H1 (cell line): ENCODE measurements around the gene OR6T1. TPM values are rescaled to one million over a fixed set of nuclear protein-coding genes. Genes with fewer than 3 reads are reported as not detected.

ENCODE experiments used
- CTCF ChIA-PET: fragments of 300-600 bp; sonication (Branson Sonifier 250); formaldehyde crosslinking; loops from one replicate; lab custom pipeline; 2021; ENCODE audit not compliant: partially characterized antibody; lab: Charles Lee
- POLR2A ChIA-PET: fragments of 300-600 bp; sonication (Branson Sonifier 250); formaldehyde crosslinking; loops from one replicate; lab custom pipeline; 2021; ENCODE audit warnings: inconsistent platforms; ENCODE audit not compliant: partially characterized antibody; lab: Charles Lee
- DNase-seq, 2 experiments: peaks; one replicate each; pipeline versions ENCODE4 v3.0.0 to v3.0.0-alpha.2; 2010 to 2022; ENCODE audit warnings: low spot score in 2 of 2, low read depth in 1 of 2, mixed read lengths in 1 of 2
- FAIRE-seq: peaks from 2 replicates; lab custom pipeline; 2011; peaks lifted over from hg19 to GRCh38; lab: Jason Lieb, UNC
- H2AFZ ChIP-seq: 2 replicates; pipeline ENCODE4 v1.8.1; 2012; ENCODE audit warnings: low read length, inconsistent platforms
- H2AK5ac ChIP-seq: 2 replicates; pipeline ENCODE4 v1.6.1; 2013; ENCODE audit warnings: low read depth, low read length
- H2BK120ac ChIP-seq: replicated peaks from 2 replicates; pipeline ENCODE3; 2013; ENCODE audit warnings: low read depth, low read length, inconsistent platforms
- H2BK12ac ChIP-seq: 2 replicates; pipeline ENCODE4 v1.6.1; 2013; ENCODE audit warnings: low read depth, low read length
- H2BK15ac ChIP-seq: 2 replicates; pipeline ENCODE4 v1.6.1; 2013; ENCODE audit warnings: low read length
- H2BK20ac ChIP-seq: 2 replicates; pipeline ENCODE4 v1.6.1; 2013; ENCODE audit warnings: low read length
- H2BK5ac ChIP-seq: 2 replicates; pipeline ENCODE4 v1.6.1; 2013; ENCODE audit warnings: low read depth, low read length
- H3K14ac ChIP-seq: 2 replicates; pipeline ENCODE4 v1.6.1; 2013; ENCODE audit warnings: inconsistent platforms; ENCODE audit not compliant: insufficient read length
- H3K18ac ChIP-seq: 2 replicates; pipeline ENCODE4 v1.6.1; 2013; ENCODE audit warnings: low read length; ENCODE audit errors: extremely low read depth
- H3K23ac ChIP-seq: 2 replicates; pipeline ENCODE4 v1.6.1; 2013; ENCODE audit warnings: inconsistent platforms; ENCODE audit not compliant: insufficient read length
- H3K23me2 ChIP-seq: 2 replicates; pipeline ENCODE4 v1.6.1; 2013; ENCODE audit warnings: low read depth, low read length
- H3K27ac ChIP-seq: 2 replicates; pipeline ENCODE4 v1.6.1; 2011; ENCODE audit warnings: low read depth, low read length, inconsistent platforms
- H3K27me3 ChIP-seq, 4 experiments: replicated peaks in 1 of 4; 1 replicate in 1 of 4; 2 replicates in 3 of 4; pipeline versions ENCODE4 v1.6.1 to v1.8.1; 2011 to 2013; ENCODE audit warnings: low read length in 3 of 4, mild to moderate bottlenecking in 3 of 4, inconsistent platforms in 2 of 4, mixed read lengths in 2 of 4, moderate library complexity in 1 of 4; ENCODE audit not compliant: control insufficient read depth in 3 of 4, insufficient read depth in 3 of 4; ENCODE audit errors: extremely low read depth in 1 of 4
- H3K36me3 ChIP-seq, 4 experiments: 2 replicates each; pipeline versions ENCODE4 v1.6.1 to v1.8.1; 2011 to 2013; ENCODE audit warnings: mild to moderate bottlenecking in 4 of 4, low read length in 3 of 4, moderate library complexity in 2 of 4, control low read depth in 1 of 4, inconsistent platforms in 1 of 4; ENCODE audit not compliant: insufficient read depth in 4 of 4, control insufficient read depth in 2 of 4
- H3K4ac ChIP-seq: replicated peaks from 2 replicates; pipeline ENCODE3; 2013; ENCODE audit warnings: low read length, low read depth, mixed read lengths, inconsistent platforms; ENCODE audit not compliant: insufficient read length
- H3K4me1 ChIP-seq, 4 experiments: replicated peaks in 1 of 4; 1 replicate in 1 of 4; 2 replicates in 3 of 4; pipeline versions ENCODE4 v1.6.1 to v1.8.1; 2011 to 2013; ENCODE audit warnings: low read length in 3 of 4, inconsistent platforms in 2 of 4, mixed read lengths in 1 of 4; ENCODE audit not compliant: insufficient read depth in 4 of 4, control insufficient read depth in 3 of 4
- H3K4me2 ChIP-seq, 2 experiments: 2 replicates each; pipeline versions ENCODE4 v1.6.1 to v1.8.1; 2011 to 2013; ENCODE audit warnings: low read depth in 2 of 2, low read length in 2 of 2, control low read depth in 1 of 2, inconsistent platforms in 1 of 2, mild to moderate bottlenecking in 1 of 2; ENCODE audit not compliant: insufficient read depth in 1 of 2
- H3K4me3 ChIP-seq, 4 experiments: fragments of 200-600, 300-600 bp in 1 of 4; sonication (generic), shearing (Covaris generic), sonication (Bioruptor Twin) in 1 of 4; 2 replicates each; pipeline versions ENCODE4 v1.5.1 to v1.8.1; 2011 to 2016; ENCODE audit warnings: low read length in 4 of 4, low read depth in 3 of 4, control low read depth in 2 of 4, inconsistent platforms in 2 of 4, mild to moderate bottlenecking in 2 of 4, mixed read lengths in 1 of 4, moderate library complexity in 1 of 4; ENCODE audit not compliant: insufficient read depth in 2 of 4; ENCODE audit errors: extremely low read depth in 1 of 4
- H3K56ac ChIP-seq: replicated peaks from 2 replicates; pipeline ENCODE3; 2013; ENCODE audit warnings: low read depth, mild to moderate bottlenecking, mixed read lengths, low read length, inconsistent platforms; ENCODE audit not compliant: insufficient read length
- H3K79me1 ChIP-seq: 2 replicates; pipeline ENCODE4 v1.6.1; 2013; ENCODE audit warnings: low read depth, low read length, control low read depth
- H3K79me2 ChIP-seq, 2 experiments: 2 replicates each; pipeline versions ENCODE4 v1.6.1 to v1.8.1; 2012 to 2013; ENCODE audit warnings: low read length in 2 of 2, mild to moderate bottlenecking in 2 of 2, inconsistent platforms in 1 of 2; ENCODE audit not compliant: insufficient read depth in 2 of 2, control insufficient read depth in 1 of 2
- H3K9ac ChIP-seq, 4 experiments: replicated peaks in 1 of 4; 1 replicate in 1 of 4; 2 replicates in 3 of 4; pipeline versions ENCODE4 v1.6.1 to v1.8.1; 2011 to 2013; ENCODE audit warnings: low read depth in 3 of 4, low read length in 3 of 4, control low read depth in 2 of 4, mild to moderate bottlenecking in 2 of 4, moderate library complexity in 2 of 4, inconsistent platforms in 1 of 4; ENCODE audit errors: extremely low read depth in 1 of 4
- H3K9me3 ChIP-seq, 2 experiments: 2 replicates each; pipeline versions ENCODE4 v1.6.1 to v1.8.1; 2012 to 2013; ENCODE audit warnings: mild to moderate bottlenecking in 2 of 2, moderate library complexity in 2 of 2, control low read depth in 1 of 2, inconsistent platforms in 1 of 2, low read depth in 1 of 2, low read length in 1 of 2, mixed read lengths in 1 of 2; ENCODE audit not compliant: insufficient read depth in 2 of 2
- H4K20me1 ChIP-seq, 2 experiments: replicated peaks in 1 of 2; 2 replicates each; pipeline versions ENCODE3 to v1.8.1; 2011 to 2013; ENCODE audit warnings: inconsistent platforms in 2 of 2, low read length in 2 of 2, mild to moderate bottlenecking in 1 of 2; ENCODE audit not compliant: insufficient read depth in 2 of 2, control insufficient read depth in 1 of 2
- H4K5ac ChIP-seq: 2 replicates; pipeline ENCODE4 v1.6.1; 2013; ENCODE audit warnings: low read length, low read depth, mixed read lengths, inconsistent platforms; ENCODE audit not compliant: insufficient read length
- H4K8ac ChIP-seq: 2 replicates; pipeline ENCODE4 v1.8.0; 2013; ENCODE audit warnings: mild to moderate bottlenecking, moderate library complexity, low read length, inconsistent platforms; ENCODE audit not compliant: insufficient read depth; ENCODE audit errors: extremely low read depth
- H4K91ac ChIP-seq: replicated peaks from 2 replicates; pipeline ENCODE3; 2013; ENCODE audit warnings: low read length, mixed read lengths, inconsistent platforms; ENCODE audit not compliant: insufficient read length
- BCL11A ChIP-seq, 2 experiments: IDR thresholded peaks; one replicate each; pipeline ENCODE4 v1.6.1; 2011; ENCODE audit warnings: low read depth in 2 of 2, low read length in 2 of 2, mild to moderate bottlenecking in 2 of 2
- CBX5 ChIP-seq: fragments of 300-800, 300-1000 bp; sonication (generic); IDR thresholded peaks from 2 replicates; pipeline ENCODE4 v1.7.1; 2016; ENCODE audit warnings: antibody characterized with exemption, low read length, low read depth
- CHD2 ChIP-seq: IDR thresholded peaks from 2 replicates; pipeline ENCODE4 v1.6.1; 2012; ENCODE audit warnings: low read length, improper control_type of control experiment
- CREB1 ChIP-seq: IDR thresholded peaks from 2 replicates; pipeline ENCODE4 v1.6.1; 2012; ENCODE audit warnings: inconsistent platforms
- KDM4A ChIP-seq: IDR thresholded peaks from one replicate; pipeline ENCODE4 v1.7.1; 2012; ENCODE audit warnings: low read depth, mild to moderate bottlenecking, moderate library complexity, low read length, inconsistent platforms; ENCODE audit not compliant: severe bottlenecking
- MAFK ChIP-seq: IDR thresholded peaks from 2 replicates; pipeline ENCODE4 v1.6.1; 2012; ENCODE audit warnings: low read depth, mild to moderate bottlenecking, improper control_type of control experiment, low read length
- PHF8 ChIP-seq: fragments of 200-600 bp; sonication (generic); conservative IDR thresholded peaks from 2 replicates; pipeline ENCODE4 v1.7.1; 2012; ENCODE audit warnings: low read depth, mild to moderate bottlenecking, inconsistent platforms, low read length, moderate library complexity
- RNF2 ChIP-seq: fragments of 200-900, 300-1000 bp; sonication (generic); IDR thresholded peaks from 2 replicates; pipeline ENCODE4 v1.7.1; 2016; ENCODE audit warnings: borderline replicate concordance, low read depth, mild to moderate bottlenecking, antibody characterized with exemption, low read length; ENCODE audit not compliant: poor library complexity, severe bottlenecking; ENCODE audit errors: missing control alignments
- polyA plus RNA-seq, 7 experiments: library from polyadenylated mRNA; depleted of rRNA in 3 of 7; stranded (reverse) in 5 of 7; unstranded in 2 of 7; fragments of >200 nt in 5 of 7; fragments of 200-250 nt in 2 of 7; gene quantifications; 1 replicate in 5 of 7; 2 replicates in 1 of 7; 4 replicates in 1 of 7; pipeline versions ENCODE4 v1.2.1 to v1.2.3, GENCODE V29; 2011 to 2013; ENCODE audit warnings: missing spikeins in 2 of 7, mixed read lengths in 2 of 7
- total RNA-seq: library from RNA; stranded (reverse); fragmentation: NEBNext Ultra II Directional; extraction: Animal tissue kit (Norgen Biotek cat#: 25700); gene quantifications from 2 replicates; pipeline ENCODE4 v1.2.1, GENCODE V29; 2021
- TF ChIP-seq, protein P1 (sequence below): IDR thresholded peaks from 2 replicates; pipeline ENCODE4 v1.6.1; 2011; ENCODE audit warnings: low read depth, mild to moderate bottlenecking, low read length; ENCODE audit not compliant: insufficient read depth
- TF ChIP-seq, protein P2 (sequence below): IDR thresholded peaks from 2 replicates; pipeline ENCODE4 v1.6.1; 2012; ENCODE audit warnings: low read length, inconsistent platforms

OR6T1 gene
- total and polyA plus RNA-seq, 2 of the 8 experiments (the other 6 are each of a cell fraction or from before 2014, with no cell fraction given): not detected

DNA sequence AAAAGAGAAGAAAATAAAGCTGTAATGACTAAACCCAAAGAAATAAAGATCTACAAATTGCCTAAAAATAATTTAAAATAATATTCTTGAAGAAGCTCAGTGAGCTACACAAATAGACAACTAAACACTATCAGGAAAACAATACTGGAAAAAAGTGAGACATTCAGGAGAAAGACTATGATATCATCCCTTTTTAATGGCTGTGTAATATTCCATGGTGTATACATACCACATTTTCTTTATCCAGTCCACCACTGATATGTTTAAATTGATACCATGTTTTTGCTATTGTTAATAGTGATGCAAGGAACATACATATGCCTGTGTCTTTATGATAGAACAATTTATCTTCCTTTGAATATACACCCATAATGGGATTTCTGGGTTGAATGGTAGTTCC is 13.1 kb upstream of the OR6T1 start:
- H3K36me3 ChIP-seq: no peaks in the 10 kb centered on the region
- ChIA-PET POLR2A (no interaction called here), CTCF (interaction anchor here (0.6 to 2.0 kb wide), 2 partner anchors 13 to 18 kb away, joined by 3 to 7 read pairs; partner anchors contain the start of gene OR6T1)
- H2AK5ac ChIP-seq: no peak overlapping the region
- H2BK20ac ChIP-seq: no peak overlapping the region
- H3K4me1 ChIP-seq: no peaks in the 10 kb centered on the region
- peaks cover 0 to 3% of the 10 kb centered on the region in 2 experiments; a peak in 1 of 4 replicates for H3K9me3 ChIP-seq
- DNase-seq (no peak), FAIRE-seq (no peak)
- H3K23ac ChIP-seq: no peak overlapping the region
- no peak overlapping the region for H3K18ac ChIP-seq
- H3K14ac ChIP-seq: no peak overlapping the region
- H3K4me3 ChIP-seq: no peak overlapping the region
- no peaks in the 10 kb centered on the region for H3K79me2 ChIP-seq
- no peaks in the 10 kb centered on the region for H3K27me3 ChIP-seq
- no peaks in the 10 kb centered on the region for H4K20me1 ChIP-seq
- H3K79me1 ChIP-seq: no peaks in the 10 kb centered on the region
- H4K5ac ChIP-seq: no peak overlapping the region
- H3K4ac ChIP-seq: no peak overlapping the region
- no peak overlapping the region for H3K56ac ChIP-seq
- H2BK5ac ChIP-seq: no peak overlapping the region
- no peak overlapping the region for H2BK120ac ChIP-seq
- TF ChIP-seq CBX5: no peak
- TF ChIP-seq RNF2: no peak
- TF ChIP-seq PHF8: no peak
- TF ChIP-seq, protein P1, sequence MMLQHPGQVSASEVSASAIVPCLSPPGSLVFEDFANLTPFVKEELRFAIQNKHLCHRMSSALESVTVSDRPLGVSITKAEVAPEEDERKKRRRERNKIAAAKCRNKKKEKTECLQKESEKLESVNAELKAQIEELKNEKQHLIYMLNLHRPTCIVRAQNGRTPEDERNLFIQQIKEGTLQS: no peak
- no peak for TF ChIP-seq BCL11A (IDR thresholded peaks at IDR 0.05; ENCODE audit: low read depth in 2 of 2, low read length in 2 of 2)
- TF ChIP-seq MAFK: no peak
- TF ChIP-seq KDM4A: no peak
- TF ChIP-seq, protein P2, sequence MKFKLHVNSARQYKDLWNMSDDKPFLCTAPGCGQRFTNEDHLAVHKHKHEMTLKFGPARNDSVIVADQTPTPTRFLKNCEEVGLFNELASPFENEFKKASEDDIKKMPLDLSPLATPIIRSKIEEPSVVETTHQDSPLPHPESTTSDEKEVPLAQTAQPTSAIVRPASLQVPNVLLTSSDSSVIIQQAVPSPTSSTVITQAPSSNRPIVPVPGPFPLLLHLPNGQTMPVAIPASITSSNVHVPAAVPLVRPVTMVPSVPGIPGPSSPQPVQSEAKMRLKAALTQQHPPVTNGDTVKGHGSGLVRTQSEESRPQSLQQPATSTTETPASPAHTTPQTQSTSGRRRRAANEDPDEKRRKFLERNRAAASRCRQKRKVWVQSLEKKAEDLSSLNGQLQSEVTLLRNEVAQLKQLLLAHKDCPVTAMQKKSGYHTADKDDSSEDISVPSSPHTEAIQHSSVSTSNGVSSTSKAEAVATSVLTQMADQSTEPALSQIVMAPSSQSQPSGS: no peak
- TF ChIP-seq CREB1: no peak
- no peak for TF ChIP-seq CHD2
- H4K8ac ChIP-seq: no peak overlapping the region
- no peak overlapping the region for H3K4me2 ChIP-seq
- no peak overlapping the region for H3K27ac ChIP-seq
- H2BK15ac ChIP-seq: no peak overlapping the region
- no peak overlapping the region for H4K91ac ChIP-seq
- H3K9ac ChIP-seq: no peak overlapping the region
- no peak overlapping the region for H2AFZ ChIP-seq
- H3K23me2 ChIP-seq: no peaks in the 10 kb centered on the region
- no peak overlapping the region for H2BK12ac ChIP-seq
